ENCODE results near the gene CYP1B1.

CYP1B1 gene

DNA sequence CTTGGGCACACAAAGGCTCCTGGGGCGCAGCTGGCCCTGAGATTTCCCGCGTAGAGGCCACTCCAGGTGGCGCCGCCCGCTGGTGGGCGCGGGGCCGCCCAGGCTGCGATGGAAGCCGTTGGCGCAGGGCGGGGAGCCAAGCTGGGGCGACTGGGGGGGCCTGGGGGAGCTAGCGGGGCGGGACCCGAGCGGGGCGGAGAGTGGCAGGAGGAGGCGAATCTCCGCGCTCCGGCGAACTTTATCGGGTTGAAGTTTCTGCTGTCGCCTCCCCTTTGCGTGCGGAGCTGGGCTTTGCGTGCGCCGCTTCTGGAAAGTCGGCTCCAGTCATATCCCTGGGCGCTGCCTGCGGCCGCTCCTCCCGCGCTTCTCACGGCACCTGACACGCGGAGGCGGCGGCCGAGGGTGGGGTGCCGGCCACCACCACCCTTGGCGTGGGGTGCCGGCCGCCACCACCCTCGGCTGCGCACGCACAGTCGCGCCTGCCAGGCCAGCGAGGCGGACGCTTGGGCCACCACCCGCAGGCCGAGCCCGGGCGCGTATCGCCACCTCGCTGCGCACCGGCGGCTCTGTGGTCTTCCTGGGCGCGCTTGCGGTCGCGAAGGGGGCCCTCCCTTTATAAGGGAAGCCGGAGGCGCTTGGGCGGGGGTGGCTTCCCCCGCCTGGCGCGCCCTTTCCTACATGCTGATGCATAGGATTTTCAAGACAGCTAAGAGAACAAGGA lies 919 bp upstream of the CYP1B1 start:
- DNase-seq (ENCODE audit: low read depth in 2 of 2), result peak; percentile 77 to 82

DNA sequence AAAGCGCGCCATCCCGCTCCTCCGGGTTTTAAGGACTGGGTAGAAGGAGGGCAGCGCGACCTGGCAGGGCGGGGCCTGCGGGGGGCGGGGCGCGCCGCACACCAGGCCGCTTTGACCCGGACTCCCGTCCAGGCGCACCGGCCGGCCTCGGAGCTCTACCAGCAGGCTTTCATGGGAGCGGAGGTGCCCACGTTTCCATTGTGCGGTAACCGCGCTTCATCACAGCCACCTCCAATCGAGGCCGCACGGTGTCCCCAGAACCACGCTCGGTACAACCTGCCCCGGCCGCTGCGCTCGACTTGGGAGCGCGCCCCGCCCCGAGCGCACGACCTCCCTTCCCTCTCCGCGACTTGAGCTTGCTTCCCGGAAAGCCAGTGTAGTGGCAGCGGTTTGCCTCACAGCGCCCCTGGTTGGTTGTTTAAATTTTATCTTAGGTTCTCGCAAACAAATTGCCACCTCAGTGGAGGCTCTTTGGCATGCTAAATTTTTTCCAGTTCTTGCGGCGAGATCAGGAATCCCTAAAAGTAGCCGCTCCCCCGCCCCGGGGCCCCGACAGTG lies 280 bp upstream of the CYP1B1 start:
- DNase-seq (ENCODE audit: low read depth in 2 of 2), result peak; percentile 53 to 58

DNA sequence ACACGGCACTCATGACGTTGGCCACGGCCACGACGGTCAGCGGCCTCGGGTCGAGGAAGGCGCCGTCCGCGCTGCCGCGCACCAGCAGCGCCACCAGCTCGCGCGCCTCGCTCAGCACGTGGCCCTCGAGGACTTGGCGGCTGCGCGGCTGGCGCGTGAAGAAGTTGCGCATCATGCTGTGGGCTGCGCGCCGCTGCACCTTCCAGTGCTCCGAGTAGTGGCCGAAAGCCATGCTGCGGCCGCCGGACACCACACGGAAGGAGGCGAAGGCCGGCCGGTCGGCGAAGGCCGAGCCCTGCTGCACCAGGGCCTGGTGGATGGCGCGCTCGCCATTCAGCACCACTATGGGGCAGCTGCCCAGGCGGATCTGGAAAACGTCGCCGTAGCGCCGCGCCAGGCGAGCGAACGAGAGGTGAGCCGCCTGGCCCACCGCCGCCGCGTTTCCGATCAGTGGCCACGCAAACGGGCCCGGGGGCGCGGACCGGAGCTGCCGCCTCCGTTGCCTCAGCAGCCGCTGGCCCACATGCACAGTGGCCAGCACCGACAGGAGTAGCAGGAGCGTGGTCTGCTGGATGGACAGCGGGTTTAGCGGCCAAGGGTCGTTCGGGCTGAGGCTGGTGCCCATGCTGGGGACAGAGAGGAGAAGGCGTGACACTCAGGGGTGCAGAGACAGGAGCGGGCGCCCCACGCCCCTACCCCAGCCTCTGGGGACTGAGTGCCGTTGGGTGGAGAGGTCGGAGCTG lies 1.0 kb downstream of the CYP1B1 start:
- no peak for DNase-seq (ENCODE audit: low read depth in 2 of 2)

DNA sequence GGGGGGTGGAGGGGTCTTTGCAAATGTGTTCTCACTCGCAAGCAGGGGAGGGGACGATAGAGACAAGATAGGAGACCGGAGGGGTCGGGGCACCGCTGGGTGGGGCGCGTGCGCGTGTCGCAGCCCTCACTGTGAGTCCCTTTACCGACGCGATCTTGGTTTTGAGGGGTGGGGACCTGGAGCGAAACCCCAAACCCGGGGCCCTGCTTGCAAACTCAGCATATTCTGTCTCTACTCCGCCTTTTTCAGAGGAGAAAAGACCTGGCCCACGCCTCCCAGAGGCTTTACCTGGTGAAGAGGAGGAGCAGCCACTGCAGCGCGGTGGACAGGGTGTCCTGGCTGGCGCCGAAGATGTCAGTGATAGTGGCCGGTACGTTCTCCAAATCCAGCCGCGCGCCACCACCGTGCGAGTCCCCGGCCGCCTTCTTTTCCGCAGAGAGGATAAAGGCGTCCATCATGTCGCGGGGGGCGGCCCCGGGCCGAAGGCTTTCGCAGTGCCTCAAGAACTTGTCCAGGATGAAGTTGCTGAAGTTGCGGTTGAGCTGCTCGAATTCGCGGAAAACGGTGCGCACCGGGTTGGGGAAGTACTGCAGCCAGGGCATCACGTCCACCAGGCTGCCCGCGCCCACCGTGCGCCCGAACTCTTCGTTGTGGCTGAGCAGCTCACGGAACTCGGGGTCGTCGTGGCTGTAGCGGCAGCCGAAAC lies 1.7 kb downstream of the CYP1B1 start:
- no peak for DNase-seq (ENCODE audit: low read depth in 2 of 2)

DNA sequence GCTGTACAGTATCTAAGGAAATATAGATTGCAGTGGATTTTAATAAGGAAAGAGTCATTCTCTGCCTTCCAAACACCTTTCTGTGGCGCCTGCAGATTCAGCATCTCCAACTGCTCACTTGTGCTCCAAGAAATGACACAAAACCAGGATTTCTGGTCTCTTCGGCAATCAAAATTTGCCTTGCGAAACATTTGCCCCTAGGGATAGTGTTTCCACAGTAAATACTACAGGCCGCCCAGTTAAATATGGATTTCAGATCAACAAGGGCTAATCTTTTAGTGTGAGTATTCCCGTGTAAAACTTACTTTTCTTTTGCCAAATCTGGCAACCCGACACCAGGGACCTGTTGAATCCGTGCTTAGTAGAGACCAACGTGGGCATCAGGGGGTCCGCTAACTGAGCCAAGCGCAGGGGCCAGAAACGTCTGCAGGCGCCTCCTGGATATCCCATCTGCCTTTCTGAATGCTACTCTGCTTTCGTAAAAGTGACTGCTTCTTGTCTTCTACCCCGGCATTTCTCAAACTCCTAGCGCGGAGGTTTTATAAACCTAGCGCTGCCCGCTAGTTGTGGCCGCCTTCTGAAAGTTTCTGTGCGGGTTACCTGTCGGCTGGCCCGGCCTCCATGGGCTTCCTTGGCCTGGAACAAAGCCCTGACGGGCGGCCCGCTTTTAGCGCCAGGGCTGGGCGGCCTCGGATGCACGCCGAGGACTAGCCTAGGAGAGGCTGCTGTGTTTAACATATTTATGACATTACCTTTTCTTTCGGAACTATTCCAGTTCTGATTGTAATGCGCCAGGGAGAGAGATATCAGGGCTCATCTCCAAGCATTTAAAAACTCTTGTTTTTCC lies 2.5 kb downstream of the CYP1B1 start:
- DNase-seq (ENCODE audit: low read depth in 2 of 2), result no peak

DNA sequence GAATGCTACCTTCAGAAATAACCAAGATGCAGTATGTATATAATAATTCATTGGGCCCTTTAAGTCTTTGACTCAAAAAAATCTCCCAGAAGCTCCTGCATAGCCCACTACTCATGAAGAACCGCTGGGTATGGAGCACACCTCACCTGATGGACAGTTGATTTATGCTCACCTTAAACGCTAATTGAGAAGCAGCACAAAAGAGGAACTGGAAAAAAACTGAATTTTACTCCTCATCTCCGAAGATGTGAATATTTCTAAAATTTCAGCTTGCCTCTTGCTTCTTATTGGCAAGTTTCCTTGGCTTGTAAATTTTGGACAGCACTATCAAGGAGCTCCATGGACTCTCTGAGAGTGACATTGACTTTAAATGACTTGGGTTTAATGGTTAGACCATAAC lies 5.5 kb downstream of the CYP1B1 start:
- no peak for DNase-seq (ENCODE audit: low read depth in 2 of 2)

DNA sequence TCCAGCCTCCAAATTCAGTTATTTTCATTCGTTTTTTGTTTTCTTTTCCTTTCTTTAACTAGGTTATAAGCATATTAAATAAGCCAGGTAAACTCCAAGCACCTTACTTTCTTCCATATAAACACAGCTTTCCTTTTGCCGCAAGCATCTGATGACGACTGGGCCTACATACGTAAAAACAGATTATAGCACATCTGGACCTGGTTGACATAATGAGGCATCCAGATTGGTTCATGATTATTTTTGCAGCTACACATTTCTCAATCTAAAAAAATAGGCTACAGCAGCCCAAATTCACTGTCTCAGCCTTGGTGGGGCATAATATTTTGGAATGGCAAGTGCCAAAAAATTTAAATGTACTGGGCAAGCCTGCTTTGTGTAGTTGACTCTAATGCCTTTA lies 7.7 kb downstream of the CYP1B1 start:
- DNase-seq (ENCODE audit: low read depth in 2 of 2), result no peak

DNA sequence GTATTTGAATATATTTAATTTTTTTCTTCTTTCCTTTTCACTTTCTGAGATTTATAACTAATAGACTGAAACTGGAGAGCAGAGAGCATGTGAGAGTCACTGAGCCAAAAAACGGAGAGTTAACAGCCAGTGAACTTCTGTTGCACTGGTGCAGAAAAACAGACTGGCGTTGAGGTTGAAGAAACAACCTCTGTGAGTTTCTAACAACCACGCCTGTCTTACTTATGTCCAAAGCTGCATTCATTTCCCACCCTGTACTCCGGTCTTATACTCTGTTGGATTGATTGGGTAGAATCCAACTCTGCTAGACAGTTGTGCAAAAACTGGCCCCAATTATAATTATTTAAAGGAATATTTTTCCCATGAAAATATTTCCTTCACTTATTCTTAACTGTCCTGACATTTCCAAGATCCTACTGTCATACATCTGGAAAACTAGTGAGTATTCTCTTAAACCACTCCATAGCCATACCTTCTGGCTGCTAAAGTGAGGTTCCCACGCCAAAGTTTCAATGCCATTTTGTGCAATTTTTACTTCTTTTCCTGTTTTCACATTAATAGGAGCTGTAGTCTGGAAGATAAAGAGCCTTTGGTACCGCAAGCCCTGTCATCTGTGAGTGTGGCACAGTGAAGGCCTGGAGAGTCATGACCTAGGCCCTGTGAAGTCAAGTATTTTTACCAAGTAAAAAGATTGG lies 9.4 kb downstream of the CYP1B1 start:
- no peak for DNase-seq (ENCODE audit: low read depth in 2 of 2)

DNA sequence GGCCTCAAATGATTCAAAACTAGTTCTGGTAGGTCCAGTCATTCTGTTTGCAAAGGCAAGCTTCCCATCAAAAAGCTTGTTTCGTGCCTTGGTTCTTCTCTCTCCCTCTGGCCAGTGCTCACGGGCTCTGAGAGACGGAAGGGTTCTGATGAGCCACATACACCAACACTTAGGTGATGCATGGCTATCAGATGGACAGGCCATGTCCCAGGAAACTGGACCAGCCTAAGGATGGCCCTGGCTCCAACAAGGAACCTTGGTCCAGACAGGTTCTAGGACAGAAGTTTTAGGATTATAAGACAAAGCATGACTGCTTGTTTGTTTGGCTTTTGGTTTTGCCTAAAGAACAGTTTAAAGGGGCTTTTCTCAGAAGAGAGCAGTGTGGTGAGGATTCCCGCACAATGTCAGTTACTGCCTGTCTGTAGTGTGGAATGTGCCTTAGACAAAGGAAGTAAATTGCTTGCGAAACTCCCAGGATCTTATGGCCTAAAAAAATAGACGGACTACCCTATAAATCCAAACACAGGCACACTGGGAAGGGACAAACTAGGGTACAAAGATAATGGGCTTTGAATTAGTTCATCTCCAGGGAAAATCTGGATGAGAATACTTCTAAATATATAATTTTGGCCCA lies 10.3 kb downstream of the CYP1B1 start:
- DNase-seq (ENCODE audit: low read depth in 2 of 2), result no peak

DNA sequence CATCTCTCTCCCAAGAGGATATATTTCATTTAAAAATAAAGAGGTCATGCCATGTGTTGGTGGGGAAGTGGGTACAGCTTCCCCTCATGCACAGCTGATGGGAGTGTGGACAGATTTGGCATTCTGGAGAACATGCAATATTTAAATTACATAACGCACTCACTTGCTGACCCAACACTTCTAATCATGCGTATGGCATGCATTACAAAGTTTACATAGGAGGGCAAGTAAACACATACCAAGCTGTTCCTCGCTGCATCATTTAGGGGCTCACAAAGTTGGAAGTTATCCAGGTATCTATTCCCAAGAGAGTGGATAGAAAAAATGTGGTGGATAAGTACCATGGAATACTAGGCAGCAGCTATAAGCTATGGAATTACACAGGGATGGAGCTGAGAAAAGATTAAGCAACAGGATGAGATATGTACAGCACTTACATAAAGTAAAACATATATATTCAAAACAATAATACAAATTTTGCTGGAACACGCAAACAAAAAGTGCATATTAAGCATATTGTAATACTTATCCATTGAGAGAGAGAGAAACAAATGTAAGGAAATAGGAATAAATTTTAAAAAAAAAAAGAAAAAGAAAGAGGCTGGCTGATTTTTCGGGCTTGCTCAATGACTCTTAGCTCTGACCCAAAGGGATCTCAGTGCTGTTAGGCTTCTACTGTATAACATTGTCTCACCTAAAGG lies 11.0 kb downstream of the CYP1B1 start:
- DNase-seq (ENCODE audit: low read depth in 2 of 2), result peak; percentile 29 to 30

DNA sequence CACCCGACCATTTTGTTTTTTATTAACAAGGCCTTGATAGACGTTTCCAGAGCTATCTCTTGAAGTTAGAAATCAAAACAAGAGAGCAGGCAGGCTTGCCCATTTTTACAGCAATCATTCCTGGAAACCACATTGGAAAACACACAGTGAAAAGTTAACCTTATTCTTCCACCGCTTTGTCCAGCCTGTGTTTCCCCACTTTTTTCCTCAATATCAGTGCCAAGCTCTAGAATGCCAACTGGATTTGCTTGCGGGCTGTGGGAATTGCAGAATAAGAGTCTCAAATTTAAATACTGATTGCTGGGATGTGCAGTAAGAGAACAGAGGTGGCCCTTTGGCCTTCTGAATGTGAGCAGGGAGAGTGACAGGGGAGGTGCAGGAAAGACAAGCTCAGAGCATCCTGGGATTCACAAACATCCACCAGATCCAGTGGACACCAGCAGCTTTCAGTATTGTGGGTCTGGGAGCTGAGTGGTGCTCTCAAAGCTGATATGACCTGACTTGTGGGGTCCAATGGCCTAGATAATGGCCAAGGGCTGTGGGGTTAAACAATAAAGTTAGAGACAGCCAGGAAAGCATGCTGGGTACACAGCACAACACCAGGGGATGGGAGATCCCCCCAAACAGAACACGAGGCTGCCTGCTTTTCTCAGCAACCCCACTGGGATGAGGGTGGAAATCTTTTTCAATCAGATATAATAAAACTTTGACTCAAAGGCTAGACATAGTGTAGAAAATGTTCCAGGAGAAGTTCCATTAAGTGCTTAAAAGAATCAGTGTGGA lies 15.5 kb downstream of the CYP1B1 start:
- no peak for DNase-seq (ENCODE audit: low read depth in 2 of 2)

DNA sequence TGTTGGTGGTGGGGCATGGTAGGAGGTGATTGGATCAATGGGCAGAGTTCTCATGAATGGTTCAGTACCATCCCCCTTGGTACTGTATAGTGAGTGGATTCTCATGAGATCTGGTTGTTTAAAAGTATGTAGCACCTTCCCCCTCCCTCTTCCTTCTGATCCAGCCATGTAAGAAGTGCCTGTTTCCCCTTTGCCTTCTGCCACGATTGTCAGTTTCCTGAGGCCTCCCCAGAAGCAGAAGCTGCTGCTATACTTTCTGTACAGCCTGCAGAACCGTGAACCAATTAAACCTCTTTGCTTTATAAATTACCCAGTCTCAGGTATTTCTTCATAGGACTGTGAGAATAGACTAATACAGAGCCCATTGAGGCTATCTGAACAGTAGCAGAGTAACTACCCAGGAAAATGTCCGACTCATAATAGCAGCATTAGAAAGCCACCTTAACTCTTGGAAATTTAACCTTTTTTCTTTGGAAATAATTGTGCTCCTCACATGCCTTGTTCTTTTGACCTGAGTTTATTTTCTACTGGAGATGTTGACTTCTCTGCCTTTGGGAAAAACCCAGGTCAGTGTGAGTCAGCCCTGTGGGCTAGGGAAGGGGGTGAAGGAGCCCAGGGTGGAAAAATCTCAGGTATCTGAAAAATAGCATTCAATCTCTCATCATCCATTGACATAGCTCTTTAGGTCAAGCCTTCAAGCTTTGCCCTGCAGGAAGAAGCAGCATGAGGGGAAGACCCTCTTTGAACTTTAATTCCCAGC lies 18.1 kb downstream of the CYP1B1 start:
- no peak for DNase-seq (ENCODE audit: low read depth in 2 of 2)

DNA sequence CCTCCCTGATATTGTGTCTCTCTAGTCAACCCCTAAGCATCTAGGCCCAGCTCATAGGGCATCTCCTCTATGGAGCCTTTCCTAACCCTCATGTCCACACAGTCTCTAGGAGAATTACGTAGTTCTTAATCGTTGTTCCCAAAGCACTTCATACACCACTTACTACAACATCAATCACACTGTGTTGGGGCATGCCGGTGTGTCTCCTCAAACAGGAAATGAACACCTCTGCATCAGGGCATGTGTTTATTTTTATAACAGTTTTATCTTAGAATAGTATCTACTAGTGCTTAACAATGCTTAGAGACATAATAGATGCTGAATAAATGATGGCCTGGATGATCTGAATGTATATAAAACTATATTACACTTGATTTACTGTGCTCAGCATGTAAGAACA lies 19.7 kb downstream of the CYP1B1 start:
- no peak for DNase-seq (ENCODE audit: low read depth in 2 of 2)

DNA sequence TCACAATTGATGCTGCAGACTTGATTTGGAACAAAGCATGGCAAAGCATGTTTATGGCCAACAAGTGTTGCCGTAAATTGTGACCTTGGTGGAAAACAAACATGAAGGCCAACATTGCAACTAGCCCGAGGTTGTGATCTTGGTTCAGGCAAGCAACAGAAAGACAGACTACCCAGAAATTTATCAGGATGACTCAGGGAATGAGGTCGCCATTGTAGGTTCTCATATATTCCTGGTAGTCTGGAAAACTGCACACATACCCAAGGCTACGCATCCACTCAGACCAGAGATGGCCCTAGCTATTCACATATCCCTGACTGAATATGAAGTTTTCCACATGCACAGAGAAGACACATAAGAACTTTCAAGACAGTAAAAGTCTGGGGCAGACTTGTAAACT lies 30.1 kb downstream of the CYP1B1 start:
- no peak for DNase-seq (ENCODE audit: low read depth in 2 of 2)

DNA sequence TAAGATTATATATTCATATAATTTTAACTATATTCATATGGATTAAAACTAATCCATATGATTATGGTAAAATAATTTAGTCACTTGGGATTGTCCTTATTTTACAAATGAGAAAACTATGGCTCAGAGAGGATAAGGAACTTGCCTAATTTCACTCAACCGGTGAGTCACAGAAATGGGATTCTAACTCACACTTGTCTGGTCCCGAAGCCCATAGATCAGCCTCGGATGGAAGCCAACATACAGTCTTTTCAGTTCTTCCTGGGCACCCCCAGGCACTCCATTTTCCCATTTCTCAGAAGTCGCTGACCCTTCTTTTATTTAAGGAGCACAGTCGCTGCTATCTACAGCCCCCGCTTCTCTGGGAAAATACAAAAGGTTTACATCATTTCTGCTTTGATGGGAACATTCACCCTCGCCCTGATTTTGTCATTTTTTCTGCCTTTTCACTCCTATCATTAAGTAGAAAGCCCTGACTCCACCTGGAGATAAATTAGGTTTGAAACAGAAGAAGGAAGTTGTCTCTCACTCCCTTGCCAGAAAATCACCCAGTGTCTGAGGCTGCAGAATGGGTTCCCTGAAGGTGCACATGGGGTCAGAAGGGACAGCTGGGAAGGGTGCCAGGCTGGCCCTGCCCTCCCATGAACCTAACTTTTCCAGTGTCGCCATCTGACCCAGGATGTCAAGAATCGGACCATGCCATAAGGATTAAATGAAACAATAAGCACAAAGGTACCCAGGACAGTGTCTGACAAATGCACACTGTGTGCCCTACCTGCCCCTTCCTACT lies 36.6 kb downstream of the CYP1B1 start:
- peak; percentile 31 to 38 for DNase-seq (ENCODE audit: low read depth in 2 of 2)

DNA sequence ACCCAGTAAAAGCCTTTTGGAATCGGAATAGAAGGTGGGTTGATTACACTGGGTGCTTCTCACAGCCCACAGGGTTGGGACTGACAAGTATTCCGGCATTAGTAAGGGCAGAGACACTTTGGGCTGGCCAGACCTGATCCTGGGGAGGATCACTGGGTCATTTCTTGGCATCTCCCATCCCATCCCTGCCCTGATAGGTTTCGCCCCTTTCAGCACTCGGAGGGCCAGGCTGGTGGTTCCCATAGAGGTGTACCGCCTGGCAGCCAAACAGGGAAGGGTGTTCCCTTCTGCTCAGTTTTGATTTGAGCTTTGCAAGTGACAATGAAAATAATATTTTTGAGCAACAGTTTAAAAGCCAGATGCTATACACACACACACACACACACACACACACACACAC lies 37.3 kb downstream of the CYP1B1 start:
- DNase-seq (ENCODE audit: low read depth in 2 of 2), result no peak
